Lung microvascular endothelial cell (primary cell): Measurements from ENCODE around the gene CCM2L. TPM values are rescaled to one million over a fixed set of nuclear protein-coding genes. Genes with fewer than 3 reads are reported as not detected.
"Not testable (repeated sequence)": the region's sequence is repeated elsewhere in the genome, so short reads cannot be mapped to it uniquely, and the experiment has no call there.

Experiments used
- DNase-seq, 2 donors: peaks; one replicate each; pipeline versions ENCODE4 v3.0.0 to v3.0.0-alpha.2; 2010; ENCODE audit warnings: low read depth in 2 of 2
- total RNA-seq: library from RNA; depleted of rRNA; stranded (reverse); fragments of >200 nt; gene quantifications from 2 replicates; pipeline ENCODE4 v1.2.1, GENCODE V29; 2014

The CCM2L gene
- total RNA-seq, 1 donor from 2014 or later, result 24.2 TPM

- DNase-seq, result peak in 1 of 2 donors; percentile 25
Observed at GRCh38 chr20:32028647-32029372, 18.6 kb downstream of the CCM2L start.

- DNase-seq, result no peak
Observed at GRCh38 chr20:32029561-32029960, 19.3 kb downstream of the CCM2L start.

GRCh38 chr20:32031007-32031958 lies 21.0 kb downstream of the CCM2L start:
- DNase-seq, result peak; percentile 78 to 85

- DNase-seq, result no peak
Observed at GRCh38 chr20:32033316-32033715, 23.1 kb downstream of the CCM2L start.

GRCh38 chr20:32033721-32034120 lies 23.5 kb downstream of the CCM2L start:
- not testable (repeated sequence) for DNase-seq

GRCh38 chr20:32034581-32035425 lies 24.6 kb downstream of the CCM2L start:
- peak in 1 of 2 donors; percentile 16 for DNase-seq

GRCh38 chr20:32035426-32035779 lies 25.2 kb downstream of the CCM2L start:
- DNase-seq, result no peak

GRCh38 chr20:32036252-32036651 lies 26.0 kb downstream of the CCM2L start:
- DNase-seq, result no peak

- DNase-seq, result no peak
Observed at GRCh38 chr20:32036716-32037485, 26.7 kb downstream of the CCM2L start.

- peak in 1 of 2 donors; percentile 25 for DNase-seq
Observed at GRCh38 chr20:32037929-32038328, 27.7 kb downstream of the CCM2L start.

GRCh38 chr20:32040142-32040953 lies 30.1 kb downstream of the CCM2L start:
- DNase-seq, result no peak

GRCh38 chr20:32045999-32046398 lies 35.8 kb downstream of the CCM2L start:
- DNase-seq, result no peak

- DNase-seq, result no peak
Observed at GRCh38 chr20:32050324-32050841, 40.1 kb downstream of the CCM2L start.

GRCh38 chr20:32050851-32051556 lies 40.8 kb downstream of the CCM2L start:
- no peak for DNase-seq

- DNase-seq, result no peak
Observed at GRCh38 chr20:32051720-32052089, 41.5 kb downstream of the CCM2L start.

- no peak for DNase-seq
Observed at GRCh38 chr20:32052090-32052777, 42.0 kb downstream of the CCM2L start, which contains the start of gene HCK. TSS of gene HCK (plus strand) at chr20:32052242.

- no peak for DNase-seq
Observed at GRCh38 chr20:32052778-32053362, 42.6 kb downstream of the CCM2L start.

- no peak for DNase-seq
Observed at GRCh38 chr20:32053648-32054047, 43.4 kb downstream of the CCM2L start.
